AML-193 (cell line): Measurements from ENCODE around the gene REXO4.
"Not testable (repeated sequence)": the region's sequence is repeated elsewhere in the genome, so short reads cannot be mapped to it uniquely, and the experiment has no call there.

Source experiments
- DNase-seq, 2 experiments: peaks; one replicate each; lab custom pipeline; 2025; lab: John Stamatoyannopoulos, UW

Gene REXO4

GRCh38 chr9:133389025-133389557 lies 28.7 kb downstream of the REXO4 start:
- no peak for DNase-seq

- DNase-seq = no peak
These were observed 30.1 kb downstream of the REXO4 start for GRCh38 chr9:133387680-133388079.

- no peak for DNase-seq
These were observed 31.5 kb downstream of the REXO4 start for GRCh38 chr9:133386338-133386737.

GRCh38 chr9:133385452-133385851 lies 32.4 kb downstream of the REXO4 start:
- no peak for DNase-seq

- no peak for DNase-seq
These were observed 33.0 kb downstream of the REXO4 start for GRCh38 chr9:133384736-133385321.

- no peak for DNase-seq
These were observed 34.4 kb downstream of the REXO4 start for GRCh38 chr9:133383438-133383837.

GRCh38 chr9:133382507-133383141 lies 35.2 kb downstream of the REXO4 start:
- DNase-seq = no peak

GRCh38 chr9:133380734-133381133 lies 37.1 kb downstream of the REXO4 start:
- no peak for DNase-seq

- no peak for DNase-seq
These were observed 38.4 kb downstream of the REXO4 start for GRCh38 chr9:133379153-133380086.

- DNase-seq = no peak
These were observed 39.3 kb downstream of the REXO4 start for GRCh38 chr9:133378408-133378962.

GRCh38 chr9:133377721-133378216 lies 40.0 kb downstream of the REXO4 start:
- no peak for DNase-seq

- not testable (repeated sequence) for DNase-seq
These were observed 40.5 kb downstream of the REXO4 start for GRCh38 chr9:133377280-133377679.

- peak; percentile 87 to 88 for DNase-seq
These were observed 41.8 kb downstream of the REXO4 start, which contains the start of the genes STKLD1 and SURF4 for GRCh38 chr9:133375724-133376654. Gene STKLD1, plus strand, starts transcription at chr9:133376366. Its CDS starts 108 bp downstream, at chr9:133376474. Gene SURF4, minus strand, starts transcription at chr9:133376060. Its CDS starts 91 bp downstream, at chr9:133375969.

GRCh38 chr9:133375116-133375723 lies 42.6 kb downstream of the REXO4 start:
- DNase-seq = peak; percentile 21 to 32

GRCh38 chr9:133374612-133375115 lies 43.1 kb downstream of the REXO4 start:
- peak; percentile 32 to 57 for DNase-seq

GRCh38 chr9:133372144-133372543 lies 45.7 kb downstream of the REXO4 start:
- no peak for DNase-seq

GRCh38 chr9:133371261-133371711 lies 46.5 kb downstream of the REXO4 start:
- DNase-seq = no peak

- no peak for DNase-seq
These were observed 47.1 kb downstream of the REXO4 start for GRCh38 chr9:133370685-133371084.

GRCh38 chr9:133369933-133370332 lies 47.9 kb downstream of the REXO4 start:
- DNase-seq = no peak

- no peak for DNase-seq
These were observed 48.4 kb downstream of the REXO4 start for GRCh38 chr9:133369422-133369821.
